Measurements from ENCODE around the gene ANKRD37. TPM values are rescaled to one million over a fixed set of nuclear protein-coding genes. Genes with fewer than 3 reads are reported as not detected.

Gene ANKRD37
- total and polyA plus RNA-seq, 9 of the 15 experiments (the other 6 are each of a cell fraction or from before 2014, with no cell fraction given): 1.3 to 53.7 (median 3.6) TPM

DNA sequence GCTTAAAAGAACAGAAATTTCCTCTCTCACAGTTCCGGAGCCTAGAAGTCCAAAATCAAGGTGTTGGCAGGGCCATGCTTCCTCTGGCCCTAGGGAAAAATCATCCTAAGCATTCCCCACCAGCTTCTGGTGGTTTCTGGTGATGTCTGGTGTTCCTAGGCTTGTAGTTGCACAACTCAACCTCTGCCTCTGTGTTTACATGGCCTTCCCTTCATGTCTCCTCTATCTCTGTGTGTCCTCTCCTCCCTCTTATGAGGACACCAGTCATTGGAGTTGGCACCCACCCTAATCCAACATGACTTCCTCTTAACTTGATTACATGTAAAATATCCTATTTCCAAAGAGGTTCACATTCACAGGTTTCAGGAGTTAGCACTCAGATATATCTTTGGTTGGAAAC, 16.3 kb upstream of the ANKRD37 start:
- Histone ChIP-seq H2AFZ (ENCODE audit: low read depth, low read length) (no peak overlapping the region), H3K36me3 (ENCODE audit: control insufficient read depth, insufficient read depth, low read length) (no peaks in the 10 kb centered on the region), H4K20me1 (replicated peaks; ENCODE audit: control insufficient read depth, insufficient read depth, low read length) (no peaks in the 10 kb centered on the region), H3K9ac (ENCODE audit: insufficient read depth in 1 of 2, low read depth in 2 of 2, low read length in 2 of 2) (no peak overlapping the region), H3K4me3 (no peak overlapping the region), H3K4me1 (replicated peaks in 1 of 2; ENCODE audit: control insufficient read depth in 2 of 2, insufficient read depth in 2 of 2, low read length in 2 of 2) (peaks cover 3 to 4% of the 10 kb centered on the region in 2 experiments; a peak in 3 of 5 replicates), H3K79me2 (ENCODE audit: control insufficient read depth, insufficient read depth, low read length) (no peaks in the 10 kb centered on the region), H3K27ac (ENCODE audit: extremely low read depth, low read depth, low read length) (no peak overlapping the region), H3K9me1 (ENCODE audit: control insufficient read depth, insufficient read depth, low read length) (no peaks in the 10 kb centered on the region), H3K4me2 (ENCODE audit: insufficient read depth, low read length) (no peak overlapping the region), H3K9me3 (replicated peaks; ENCODE audit: control insufficient read depth, insufficient read depth, low read depth, low read length) (no peaks in the 10 kb centered on the region), H3K27me3 (ENCODE audit: control insufficient read depth in 2 of 2, insufficient read depth in 2 of 2, low read length in 2 of 2) (no peaks in the 10 kb centered on the region)
- FAIRE-seq (no peak), ATAC-seq (no peak; the same call in 2 of the 3 replicates), DNase-seq (ENCODE audit: extremely low read depth in 1 of 4, low spot score in 3 of 4) (no peak)
- in situ Hi-C loops (cut with MboI): no loop called here
- 64% methylated on average over 1 of the region's 1 CpG for WGBS (ENCODE audit: insufficient coverage, low coverage, missing lambda C conversion rate)
- TF ChIP-seq CEBPB (tag; IDR thresholded peaks at IDR 0.05) (peak; percentile 63; the same call in 1 of the 2 replicates), IFI16 (CRISPR knock-in tag; IDR thresholded peaks at IDR 0.05) (no peak)
- no TSS peak for BruUV-seq (replicated peaks)
- ChIA-PET POLR2A (interaction anchor here (0.8 to 2.4 kb wide), 3 partner anchors 10 to 405 kb away, joined by 3 to 5 read pairs (median 3); no protein-coding TSS in a partner anchor), CTCF (ENCODE audit: low intra/inter-chr PET ratio) (no interaction called here)
- intact Hi-C loops (cut with micrococcal nuclease): no loop called here

DNA sequence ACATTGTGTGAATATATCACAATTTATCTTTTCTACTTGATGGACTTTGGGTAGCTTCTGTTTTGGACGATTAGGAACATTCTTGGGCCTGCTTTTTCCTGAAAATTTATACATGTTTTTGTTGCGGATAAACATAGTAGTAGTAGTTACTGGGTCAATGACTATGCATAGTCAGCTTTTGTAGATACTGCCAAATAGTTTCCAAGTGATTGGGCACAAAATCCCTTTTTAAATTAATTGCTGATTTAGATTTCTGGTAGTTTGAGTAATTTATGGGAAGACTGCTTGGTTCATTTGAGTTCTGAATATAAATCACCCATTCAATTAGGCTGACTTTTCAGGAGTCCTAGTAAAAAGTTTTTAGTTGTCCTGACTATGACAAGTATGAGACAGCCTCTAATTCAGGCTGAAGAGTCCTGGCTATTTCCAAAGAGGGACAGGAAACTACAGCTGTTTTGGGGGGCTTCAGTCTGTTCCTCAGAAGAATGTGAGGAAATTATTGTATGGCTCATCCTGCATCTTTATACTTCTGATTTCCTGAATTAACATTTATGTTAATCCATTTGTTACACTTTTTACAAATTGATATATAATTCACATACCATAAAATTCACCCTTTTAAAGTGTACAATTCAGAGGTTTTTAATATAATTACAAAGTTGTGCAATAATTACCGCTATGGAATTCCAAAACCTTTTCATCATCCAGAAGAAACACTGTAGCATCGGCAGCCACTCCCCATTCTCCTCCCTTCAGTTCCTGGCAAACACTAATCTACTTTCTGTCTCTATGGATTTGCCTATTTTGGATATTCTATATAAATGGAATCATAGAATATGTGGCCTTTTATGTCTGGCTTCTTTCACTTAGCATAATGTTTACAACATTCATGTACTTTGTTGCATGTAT, 15.1 kb upstream of the ANKRD37 start:
- FAIRE-seq (no peak), ATAC-seq (no peak), DNase-seq (ENCODE audit: extremely low read depth in 1 of 4, low spot score in 3 of 4) (no peak)
- H3K4me3 ChIP-seq: no peak overlapping the region
- H3K4me2 ChIP-seq (ENCODE audit: insufficient read depth, low read length): no peak overlapping the region
- in situ Hi-C loops (cut with MboI) (no loop called here), intact Hi-C loops (cut with micrococcal nuclease) (no loop called here)
- H3K27me3 ChIP-seq (ENCODE audit: control insufficient read depth in 2 of 2, insufficient read depth in 2 of 2, low read length in 2 of 2): no peaks in the 10 kb centered on the region
- H3K9ac ChIP-seq (ENCODE audit: insufficient read depth in 1 of 2, low read depth in 2 of 2, low read length in 2 of 2): no peak overlapping the region
- no peak overlapping the region for H3K27ac ChIP-seq (ENCODE audit: extremely low read depth, low read depth, low read length)
- TF ChIP-seq E2F3 (CRISPR knock-in tag; IDR thresholded peaks at IDR 0.05) (no peak), ZNF584 (CRISPR knock-in tag; IDR thresholded peaks at IDR 0.05; ENCODE audit: low read depth) (no peak), CEBPG (CRISPR knock-in tag; IDR thresholded peaks at IDR 0.05) (no peak), CEBPG (tag; conservative IDR thresholded peaks at IDR 0.05 in 1 of 2, IDR thresholded peaks at IDR 0.05 in 1 of 2) (peak; percentile 25 to 48; a peak in 2 of 4 replicates), ZNF316 (IDR thresholded peaks at IDR 0.05) (peak; percentile 54; the same call in 1 of the 2 replicates), MAFG (tag; conservative IDR thresholded peaks at IDR 0.05) (0 out of 2 replicates have a peak, but pooled peaks have one; percentile 17)
- H4K20me1 ChIP-seq (replicated peaks; ENCODE audit: control insufficient read depth, insufficient read depth, low read length): no peaks in the 10 kb centered on the region
- POLR2A ChIA-PET: no interaction called here
- no TSS peak for BruUV-seq (replicated peaks)
- no peaks in the 10 kb centered on the region for H3K36me3 ChIP-seq (ENCODE audit: control insufficient read depth, insufficient read depth, low read length)
- 48% methylated on average over 4 of the region's 4 CpGs for WGBS (ENCODE audit: insufficient coverage, low coverage, missing lambda C conversion rate)
- CTCF ChIA-PET (ENCODE audit: low intra/inter-chr PET ratio): no interaction called here
- H2AFZ ChIP-seq (ENCODE audit: low read depth, low read length): no peak overlapping the region
- H3K79me2 ChIP-seq (ENCODE audit: control insufficient read depth, insufficient read depth, low read length): no peaks in the 10 kb centered on the region
- H3K9me1 ChIP-seq (ENCODE audit: control insufficient read depth, insufficient read depth, low read length): no peaks in the 10 kb centered on the region
- no peaks in the 10 kb centered on the region for H3K9me3 ChIP-seq (replicated peaks; ENCODE audit: control insufficient read depth, insufficient read depth, low read depth, low read length)
- H3K4me1 ChIP-seq (replicated peaks in 1 of 2; ENCODE audit: control insufficient read depth in 2 of 2, insufficient read depth in 2 of 2, low read length in 2 of 2): peaks cover 10 to 15% of the 10 kb centered on the region in 2 experiments; a peak in 3 of 5 replicates

All from K562 (cell line).